NOMO-1 (cell line): Measurements from ENCODE around the gene AQP7.
A peak's percentile ranks its signal among the peaks of the same experiment; 100 is the strongest.
"Not testable (repeated sequence)": the region's sequence is repeated elsewhere in the genome, so short reads cannot be mapped to it uniquely, and the experiment has no call there.

Experiments
- DNase-seq, 2 experiments: peaks; one replicate each; lab custom pipeline; 2025; ENCODE audit not compliant: unreplicated experiment in 2 of 2; lab: John Stamatoyannopoulos, UW

Gene AQP7

GRCh38 chr9:33402371-33402770 is at the start of gene AQP7:
Gene AQP7, minus strand, starts transcription at chr9:33402568. Its CDS starts 1,306 bp downstream, at chr9:33401262.
- DNase-seq, result not testable (repeated sequence)

- no peak for DNase-seq
Observed at GRCh38 chr9:33450621-33451146, 48.3 kb upstream of the AQP7 start.

- DNase-seq, result no peak
Observed at GRCh38 chr9:33449715-33450114, 47.3 kb upstream of the AQP7 start.

GRCh38 chr9:33447799-33448553 is 45.6 kb upstream of the AQP7 start:
- DNase-seq, result no peak

GRCh38 chr9:33446946-33447798 is 44.8 kb upstream of the AQP7 start, which contains the start of gene AQP3:
Gene AQP3, minus strand, starts transcription at chr9:33447593. Its CDS starts 63 bp downstream, at chr9:33447530.
- peak; percentile 58 to 67 for DNase-seq

GRCh38 chr9:33446240-33446945 is 44.0 kb upstream of the AQP7 start:
- DNase-seq, result no peak

GRCh38 chr9:33445389-33446239 is 43.2 kb upstream of the AQP7 start:
- DNase-seq, result no peak

GRCh38 chr9:33443464-33444154 is 41.2 kb upstream of the AQP7 start:
- no peak for DNase-seq

- DNase-seq, result no peak
Observed at GRCh38 chr9:33443047-33443446, 40.7 kb upstream of the AQP7 start.

GRCh38 chr9:33442125-33442524 is 39.8 kb upstream of the AQP7 start:
- DNase-seq, result no peak

- DNase-seq, result no peak
Observed at GRCh38 chr9:33440609-33441008, 38.2 kb upstream of the AQP7 start.

- DNase-seq, result no peak
Observed at GRCh38 chr9:33440204-33440603, 37.8 kb upstream of the AQP7 start.

GRCh38 chr9:33439731-33440130 is 37.4 kb upstream of the AQP7 start:
- DNase-seq, result no peak

- no peak for DNase-seq
Observed at GRCh38 chr9:33438926-33439680, 36.7 kb upstream of the AQP7 start.

- no peak for DNase-seq
Observed at GRCh38 chr9:33437898-33438297, 35.5 kb upstream of the AQP7 start.

GRCh38 chr9:33437205-33437604 is 34.8 kb upstream of the AQP7 start:
- no peak for DNase-seq

- DNase-seq, result no peak
Observed at GRCh38 chr9:33436445-33436844, 34.1 kb upstream of the AQP7 start.

- no peak for DNase-seq
Observed at GRCh38 chr9:33435821-33436277, 33.5 kb upstream of the AQP7 start.
